HG03558 (cell line): ENCODE measurements around the gene RGPD8.
"Not testable (repeated sequence)": the region's sequence is repeated elsewhere in the genome, so short reads cannot be mapped to it uniquely, and the experiment has no call there.

Experiments used
- ATAC-seq: cut with Tn5 transposase; IDR thresholded peaks from one replicate; pipeline ENCODE4 v1.9.1; 2021; ENCODE audit warnings: moderate number of reproducible peaks; ENCODE audit not compliant: unreplicated experiment; ENCODE audit errors: extremely low read depth

The RGPD8 gene

DNA sequence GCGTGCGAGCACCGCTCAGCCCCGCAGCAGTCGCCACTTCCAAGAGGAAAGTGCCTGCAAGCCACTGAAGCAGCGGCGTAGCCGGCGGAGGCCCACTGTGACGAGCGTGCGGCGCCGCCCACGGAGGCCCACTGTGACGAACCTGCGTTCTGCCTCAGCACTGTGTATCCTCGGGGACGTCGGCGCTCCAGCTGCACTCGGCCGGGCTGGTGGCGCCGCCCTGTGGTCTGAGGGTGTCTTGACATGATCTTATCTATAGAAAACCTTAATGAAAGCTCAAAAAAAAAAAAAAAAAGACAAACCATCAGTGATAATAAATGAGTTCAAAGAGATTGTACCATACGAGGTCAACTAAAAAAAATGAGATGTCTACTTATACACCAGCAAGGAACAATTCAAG lies at the start of gene RGPD8:
Gene RGPD8, minus strand, starts transcription at position 166 of the 400 bp plus-strand sequence. CDS start 192 bp downstream, outside the sequence.
- ATAC-seq: peak; percentile 89

DNA sequence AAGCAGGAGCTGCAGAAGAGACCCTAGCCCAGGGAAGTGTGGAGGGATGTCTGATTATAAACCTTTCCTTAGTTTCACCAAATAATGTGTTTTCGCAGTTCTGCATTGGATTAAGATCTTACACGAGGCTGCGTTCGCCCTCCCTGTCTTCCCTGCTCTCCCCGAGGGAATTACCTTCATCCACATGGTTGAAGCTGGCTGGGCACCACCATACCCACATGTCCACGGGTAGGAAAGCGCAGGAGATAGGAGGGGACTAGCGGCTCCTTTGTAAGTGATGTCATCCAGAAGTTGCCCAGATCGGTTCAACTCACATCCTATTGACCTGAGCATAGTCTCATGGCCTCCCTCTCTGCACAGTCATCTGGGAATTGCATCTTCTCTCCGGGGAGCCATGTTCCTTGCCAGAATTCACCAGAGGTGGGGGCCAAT lies 49.6 kb upstream of the RGPD8 start:
- no peak for ATAC-seq

DNA sequence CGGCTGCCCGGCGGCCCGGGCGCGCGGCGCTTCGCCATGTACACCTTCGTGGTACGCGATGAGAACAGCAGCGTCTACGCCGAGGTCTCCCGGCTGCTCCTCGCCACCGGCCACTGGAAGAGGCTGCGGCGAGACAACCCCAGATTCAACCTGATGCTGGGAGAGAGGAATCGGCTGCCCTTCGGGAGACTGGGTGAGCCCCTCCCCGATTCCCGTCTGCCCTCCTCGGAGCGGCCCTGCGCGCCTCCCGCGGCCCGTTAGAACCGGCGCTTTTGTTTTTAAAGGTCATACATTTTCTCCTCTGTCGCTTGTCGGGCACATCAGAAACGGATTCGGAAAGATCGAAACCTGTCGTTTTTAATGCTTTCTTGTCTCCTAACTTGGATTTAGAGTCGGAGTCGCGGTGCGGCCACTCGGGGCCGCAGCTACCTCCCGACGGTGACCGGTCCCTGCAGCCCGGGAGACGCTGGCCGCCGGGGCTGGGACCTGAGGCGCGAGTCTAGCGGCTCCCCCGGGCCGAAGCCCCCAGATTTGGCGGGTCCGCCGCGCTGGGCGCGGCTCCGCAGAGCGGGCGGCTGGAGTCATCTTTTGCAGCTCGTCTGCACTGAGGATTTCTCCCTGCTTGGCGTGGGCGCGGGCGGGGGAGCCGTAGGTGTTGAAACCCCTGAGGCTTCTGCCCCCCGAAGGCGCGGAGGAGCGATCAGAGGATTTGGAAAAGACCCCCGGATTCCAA lies 49.0 kb upstream of the RGPD8 start:
- ATAC-seq: no peak

DNA sequence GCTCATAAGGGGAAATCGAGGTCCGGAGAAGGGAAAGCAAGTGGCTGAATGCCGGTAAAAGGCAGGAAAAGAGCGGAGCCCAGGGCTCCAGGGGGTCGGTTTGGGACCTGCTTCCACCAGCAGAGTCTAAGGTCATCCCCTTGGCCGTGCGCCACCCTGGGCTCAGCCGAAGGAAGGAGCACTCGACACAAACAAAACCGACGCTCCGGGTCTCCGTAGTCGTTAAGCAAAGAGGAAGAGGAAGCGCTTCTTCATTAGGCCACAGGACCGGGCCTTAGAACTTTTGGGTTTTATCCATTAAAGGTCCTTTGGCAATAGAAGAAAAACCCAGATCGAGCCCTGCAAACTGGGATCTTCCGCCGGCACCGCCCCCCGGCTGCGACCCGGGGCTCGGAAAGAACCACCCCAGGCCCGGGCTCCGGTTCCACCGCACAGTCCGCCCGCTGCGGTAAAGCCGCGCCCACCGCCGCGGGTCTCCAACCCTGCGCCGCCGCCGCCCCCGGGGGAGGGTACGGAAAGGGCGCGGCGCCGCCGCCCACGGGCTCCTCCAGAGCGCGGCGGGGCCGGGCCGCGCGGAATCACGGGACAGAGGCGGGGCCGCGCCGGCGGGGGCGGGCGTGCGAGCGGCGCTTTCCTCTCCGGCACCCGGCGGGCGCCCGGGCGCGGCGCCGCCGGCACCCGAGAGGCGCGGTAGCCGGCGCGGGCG lies 48.2 kb upstream of the RGPD8 start, which contains the start of gene TTL:
Gene TTL, plus strand, starts transcription at position 629 of the 706 bp plus-strand sequence. CDS start 189 bp downstream, outside the sequence.
- ATAC-seq: peak; percentile 45

DNA sequence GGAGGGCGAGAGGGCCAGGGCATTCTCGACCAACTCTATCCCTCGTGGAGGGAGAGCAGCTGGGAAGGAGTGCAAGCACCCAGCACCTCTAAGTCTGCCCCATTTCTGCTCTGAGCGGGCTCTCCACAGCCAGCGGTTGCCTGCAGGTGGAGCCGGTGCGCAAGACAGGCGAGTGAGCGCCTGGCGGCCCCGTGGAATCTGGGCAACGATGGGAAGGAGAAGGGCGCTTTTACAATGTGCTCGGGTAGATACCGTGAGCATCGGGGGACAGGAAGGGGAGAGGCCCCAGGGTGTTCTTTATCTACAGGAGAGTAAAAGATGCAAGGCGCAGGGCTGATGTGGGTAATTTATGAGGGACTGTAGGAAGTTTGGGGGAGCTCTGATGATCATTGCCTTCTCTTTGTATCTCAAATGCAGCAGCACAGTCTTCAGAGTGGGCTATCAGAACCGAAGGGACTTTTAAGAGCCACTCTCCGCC lies 47.6 kb upstream of the RGPD8 start:
- peak; percentile 42 for ATAC-seq

DNA sequence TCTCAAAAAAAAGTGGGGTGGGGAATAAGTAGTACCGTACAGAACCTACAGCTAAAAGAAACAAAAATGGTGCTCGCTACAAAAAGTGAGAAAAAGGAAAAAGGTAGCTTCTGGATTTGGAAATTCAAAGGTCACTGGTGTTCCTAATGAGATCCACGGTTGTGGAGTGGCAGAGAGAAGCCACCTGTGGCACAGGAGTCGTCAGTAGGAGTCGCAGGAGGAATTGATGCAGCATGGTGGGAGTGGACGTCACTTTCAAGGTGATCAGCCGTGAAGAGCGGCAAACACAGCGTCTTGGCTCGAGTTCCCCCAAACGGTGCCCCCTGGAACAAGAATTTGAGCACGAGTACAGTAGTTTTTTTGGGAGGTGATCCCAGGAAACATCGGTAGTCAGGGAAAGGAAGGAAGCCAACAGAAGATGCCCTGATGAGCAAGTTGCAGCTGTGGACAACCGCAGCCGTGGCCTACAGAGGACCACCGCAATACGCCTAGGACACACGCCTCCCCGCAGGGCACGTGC lies 47.1 kb upstream of the RGPD8 start:
- ATAC-seq: no peak

DNA sequence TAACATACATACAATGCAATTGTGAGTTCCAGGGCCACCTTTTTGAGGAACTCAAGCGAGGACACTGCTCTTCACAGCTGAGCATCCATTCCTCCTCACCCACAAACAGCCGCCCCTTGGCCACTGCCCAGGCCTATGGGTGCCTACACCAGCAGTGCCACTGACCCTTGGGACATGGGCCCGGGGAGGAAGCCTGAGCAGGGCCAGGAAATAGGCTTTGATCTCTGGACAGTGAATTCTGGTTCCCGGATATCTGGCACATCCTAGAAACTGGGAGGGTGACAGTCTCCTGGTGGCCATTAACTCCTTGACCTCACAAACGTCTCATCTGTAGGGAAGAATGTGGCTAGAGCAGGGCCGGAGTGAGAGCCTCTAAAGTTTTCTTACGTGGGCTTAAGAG lies 43.0 kb upstream of the RGPD8 start:
- no peak for ATAC-seq

DNA sequence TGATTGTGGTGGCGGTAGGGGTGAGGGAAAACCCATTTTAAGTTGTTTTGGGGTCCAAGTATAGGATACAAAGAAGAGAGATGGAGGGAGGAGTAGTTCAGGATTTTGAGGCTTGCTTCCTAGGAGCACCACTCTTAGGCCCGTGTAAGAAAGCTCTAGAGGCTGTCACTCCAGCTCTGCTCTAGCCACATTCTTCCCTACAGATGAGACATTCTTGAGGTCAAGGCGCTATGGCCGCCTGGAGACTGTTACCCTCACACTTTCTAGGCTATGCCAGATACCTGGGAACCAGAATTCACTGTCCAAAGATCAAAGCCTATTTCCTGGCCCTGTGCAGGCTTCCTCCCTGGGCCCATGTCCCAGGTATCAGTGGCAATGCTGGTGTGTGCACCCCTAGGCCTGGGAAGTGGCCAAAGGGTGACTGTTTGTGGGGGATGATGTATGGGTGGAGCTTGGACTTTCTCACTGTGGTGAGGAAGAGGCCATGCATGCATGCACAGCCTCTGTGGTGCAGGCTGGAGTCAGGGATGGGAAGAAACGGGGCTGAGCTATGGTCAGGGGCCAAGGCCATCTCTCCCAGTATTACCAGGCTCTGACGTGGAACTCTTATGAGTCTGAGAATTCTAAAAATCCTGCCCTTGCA lies 41.5 kb upstream of the RGPD8 start:
- ATAC-seq: no peak

DNA sequence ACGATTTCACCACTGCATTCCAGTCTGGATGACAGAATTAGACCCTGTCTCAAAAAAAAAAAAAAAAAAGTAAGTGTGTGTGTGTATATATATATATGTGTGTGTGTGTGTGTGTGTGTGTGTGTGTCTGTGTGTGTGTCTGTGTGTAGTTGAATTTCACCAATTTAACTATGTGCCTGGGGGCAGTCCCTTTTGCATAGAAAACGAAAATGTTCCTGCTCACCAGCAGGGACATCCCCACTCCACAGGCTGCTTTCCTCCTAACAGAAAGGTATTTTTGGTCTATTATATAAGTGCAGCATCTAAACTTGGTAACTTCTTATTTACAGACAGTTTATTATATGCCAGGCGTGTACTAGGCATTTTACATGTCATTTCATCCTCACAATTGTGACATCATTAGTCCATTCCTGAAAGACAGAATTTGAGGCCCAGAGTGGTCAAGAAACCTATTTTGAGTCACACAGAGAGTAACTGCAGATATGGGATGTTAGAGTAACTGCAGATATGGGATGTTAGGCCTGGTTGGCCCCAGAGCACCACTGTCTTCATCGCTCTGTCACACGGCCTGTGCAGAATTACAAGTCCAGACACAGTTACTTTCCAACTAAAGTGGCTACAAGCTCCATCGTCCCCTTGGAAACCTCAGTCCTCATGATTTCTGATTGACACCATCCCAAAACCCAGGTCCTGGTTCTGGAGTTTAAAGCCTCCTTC lies 39.3 kb upstream of the RGPD8 start:
- no peak for ATAC-seq

DNA sequence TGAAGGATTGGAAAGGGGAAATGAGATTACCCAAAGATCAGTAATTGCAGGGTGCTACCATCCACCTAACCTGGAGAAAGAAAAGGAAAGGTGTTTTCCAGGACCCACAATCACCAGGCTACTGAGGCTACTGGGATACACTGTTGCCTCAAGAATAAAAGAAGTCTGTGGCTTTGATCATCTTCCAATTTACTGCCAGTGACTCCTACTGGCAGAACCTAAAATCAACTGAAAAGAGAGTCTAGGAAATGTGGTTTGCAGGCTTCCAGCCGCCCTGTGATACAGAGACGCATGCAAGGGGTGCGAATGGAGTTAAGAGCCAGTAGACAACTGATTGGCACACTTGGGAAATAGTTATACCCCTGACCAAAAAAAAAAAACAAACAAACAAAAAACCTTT lies 31.9 kb upstream of the RGPD8 start:
- no peak for ATAC-seq

DNA sequence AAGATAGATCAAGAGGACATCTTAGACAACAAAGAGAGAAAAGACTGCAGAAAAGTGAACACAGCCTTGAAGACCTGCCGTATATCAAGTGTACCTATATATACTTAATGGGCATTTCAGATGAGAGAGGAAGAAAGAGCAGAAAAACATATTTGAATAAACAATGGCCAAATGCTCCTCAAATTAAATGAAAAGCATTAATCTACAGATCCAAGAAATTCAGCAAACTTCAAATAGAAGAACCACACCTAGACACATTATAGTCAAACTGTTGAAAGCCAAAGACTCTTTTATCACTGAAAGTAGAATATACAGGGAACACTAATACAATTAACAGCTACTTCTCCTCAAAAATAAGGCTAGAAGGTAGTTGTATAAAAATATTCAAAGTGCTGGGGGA lies 29.8 kb upstream of the RGPD8 start:
- ATAC-seq: no peak

DNA sequence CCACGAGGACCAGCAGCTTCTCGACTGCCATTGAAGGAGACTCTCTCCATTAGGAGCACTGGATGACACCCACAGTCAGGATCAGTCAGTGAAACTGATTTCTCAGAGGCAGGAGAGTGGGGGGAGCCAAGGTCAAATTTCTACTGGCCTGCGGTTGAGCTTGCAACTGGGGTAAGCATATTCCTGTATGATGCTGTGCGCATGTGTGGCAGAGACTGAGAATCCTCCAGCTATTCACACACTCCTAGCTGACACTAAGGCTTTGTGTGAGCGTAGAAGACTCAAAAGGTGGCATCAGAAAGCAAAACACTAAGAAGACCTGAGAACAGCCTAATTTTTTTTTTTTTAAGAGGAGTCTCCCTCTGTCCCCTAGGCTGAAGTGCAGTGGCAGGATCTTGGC lies 28.7 kb upstream of the RGPD8 start:
- ATAC-seq: no peak

DNA sequence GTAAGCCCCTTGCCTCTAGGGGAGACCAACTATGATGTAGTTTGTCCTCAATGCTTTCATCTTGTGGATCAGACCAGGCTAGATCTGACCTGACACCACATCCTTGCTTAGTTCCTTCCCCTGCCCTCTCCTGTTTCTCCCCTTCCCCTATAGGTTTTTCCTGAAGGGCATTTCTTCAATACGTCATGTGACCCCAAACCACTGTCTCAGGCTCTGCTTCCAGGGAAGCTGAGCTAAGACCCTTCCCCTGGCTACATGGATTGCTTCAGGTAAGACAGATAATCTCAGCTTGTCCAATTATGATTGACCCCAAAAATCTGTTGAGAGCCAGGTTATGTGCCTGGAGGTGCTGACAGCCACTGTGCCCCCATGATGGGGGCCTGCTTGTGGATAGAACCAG lies 25.9 kb upstream of the RGPD8 start:
- ATAC-seq: no peak

DNA sequence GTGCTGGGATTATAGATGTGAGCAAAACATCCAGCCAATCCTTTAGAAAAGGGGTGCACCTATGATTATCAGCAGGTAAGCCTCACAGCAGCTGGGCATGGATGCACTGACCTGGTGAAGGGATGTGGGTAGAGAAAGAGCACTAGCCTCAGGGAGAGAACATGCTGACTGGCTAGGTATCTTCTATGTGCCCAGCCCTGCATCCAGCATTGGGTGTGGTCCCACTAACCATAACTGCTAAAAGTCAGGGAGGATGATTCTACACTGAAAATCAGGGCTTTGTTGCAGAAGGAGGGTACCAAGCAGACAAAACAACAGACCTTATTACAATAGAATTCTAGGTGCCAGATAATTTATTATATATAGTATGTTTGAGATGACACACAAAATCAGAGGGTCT lies 21.1 kb upstream of the RGPD8 start:
- no peak for ATAC-seq

DNA sequence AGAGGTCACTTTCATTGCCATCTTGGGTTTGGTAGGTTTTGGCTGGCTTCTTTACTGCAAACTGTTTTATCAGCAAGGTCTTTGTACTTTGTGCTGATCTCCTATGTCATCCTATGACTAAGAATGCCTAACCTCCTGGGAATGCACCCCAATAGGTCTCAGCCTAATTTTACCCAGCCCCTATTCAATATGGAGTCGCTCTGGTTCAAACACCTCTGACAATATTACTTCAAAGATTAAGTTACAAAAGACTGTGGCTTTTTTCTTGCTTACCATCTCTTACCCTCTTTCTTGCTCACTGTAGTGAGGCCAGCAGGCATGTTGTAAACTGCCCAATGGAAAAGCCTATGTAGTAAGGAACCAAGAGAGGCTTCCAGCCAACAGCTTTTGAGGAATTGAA lies 17.9 kb upstream of the RGPD8 start:
- ATAC-seq: no peak

DNA sequence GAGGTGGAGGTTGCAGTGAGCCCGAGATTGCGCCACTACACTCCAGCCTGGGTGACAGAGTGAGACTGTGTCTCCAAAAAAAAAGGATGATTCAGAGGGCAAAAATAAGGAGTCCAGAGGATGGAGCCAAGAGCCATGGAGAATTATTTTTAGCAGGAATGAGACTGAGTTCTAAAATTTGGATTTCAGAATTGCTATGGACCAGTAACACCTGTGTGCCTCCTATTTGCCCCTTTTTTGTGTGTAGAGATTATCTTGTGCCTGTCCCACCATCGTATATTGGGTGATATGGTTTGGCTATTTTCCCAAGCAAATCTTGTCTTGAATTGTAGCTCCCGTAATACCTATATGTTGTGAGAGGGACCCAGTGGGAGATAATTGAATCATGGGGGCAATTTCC lies 16.4 kb upstream of the RGPD8 start:
- ATAC-seq: no peak

DNA sequence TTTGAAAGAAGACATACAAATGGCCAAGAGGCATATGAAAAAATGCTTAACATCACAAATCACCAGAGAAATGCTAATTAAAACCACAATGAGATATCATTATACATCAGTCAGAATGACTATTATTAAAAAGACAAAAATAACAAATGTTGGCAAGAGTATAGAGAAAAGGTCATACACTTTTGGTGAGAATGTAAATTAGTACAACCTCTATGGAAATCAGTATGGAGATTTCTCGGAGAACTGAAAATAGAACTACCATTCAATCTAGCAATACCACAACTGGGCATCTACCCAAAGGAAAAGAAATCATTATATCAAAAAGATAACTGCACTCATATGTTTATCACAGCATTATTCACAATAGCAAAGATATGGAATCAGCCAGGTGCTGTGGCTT lies 10.8 kb upstream of the RGPD8 start:
- ATAC-seq: not testable (repeated sequence)

DNA sequence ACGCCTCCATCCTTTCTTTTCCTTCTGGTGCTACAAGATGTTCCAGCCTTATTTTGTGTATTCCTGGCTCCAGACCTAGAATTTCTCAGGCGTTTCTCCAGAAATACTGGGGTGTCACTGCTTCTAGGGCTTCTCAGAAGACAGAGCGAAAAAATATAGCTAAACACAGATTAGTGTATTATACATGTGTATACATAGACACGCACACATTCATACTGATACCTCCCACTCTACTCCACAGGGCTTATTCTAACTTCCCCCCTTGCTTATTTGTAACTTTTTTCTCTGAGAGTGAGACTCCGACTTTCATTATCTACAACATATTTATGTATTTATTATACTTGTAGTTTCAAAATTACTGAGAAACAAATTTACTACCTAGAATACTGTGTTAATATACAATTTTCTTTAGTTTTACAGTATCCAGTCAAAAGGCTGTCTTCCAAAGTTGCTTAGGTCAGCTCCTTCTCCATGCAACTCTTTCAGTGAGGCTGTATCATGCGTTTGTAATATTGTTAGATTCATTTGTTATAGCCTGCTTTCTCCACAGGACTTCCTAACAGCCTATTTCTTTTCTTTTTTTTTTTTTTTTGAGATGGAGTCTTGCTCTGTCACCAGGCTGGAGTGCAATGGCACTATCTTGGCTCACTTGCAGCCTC lies 5.3 kb upstream of the RGPD8 start:
- ATAC-seq: not testable (repeated sequence)

DNA sequence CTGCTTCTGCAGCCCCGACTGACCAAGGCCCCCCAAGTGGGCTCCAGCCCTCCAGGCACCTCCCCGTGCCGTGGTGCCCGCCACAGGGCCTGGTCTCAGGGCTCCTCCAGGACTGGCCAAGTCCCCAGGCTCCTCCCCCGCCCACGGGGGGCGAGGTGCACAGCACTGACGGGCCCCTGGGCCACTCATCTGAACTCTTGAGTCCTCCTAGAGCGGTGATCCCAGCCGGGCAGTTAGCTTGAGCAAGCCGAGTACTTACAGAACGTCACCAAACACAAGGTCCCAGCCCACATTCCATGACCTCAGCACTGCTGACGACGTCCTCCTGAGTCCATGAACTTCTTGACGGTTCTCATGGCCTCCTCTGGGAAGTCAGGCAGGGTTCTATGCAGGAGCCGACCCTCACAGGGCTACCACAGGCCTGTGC lies 4.0 kb upstream of the RGPD8 start:
- not testable (repeated sequence) for ATAC-seq

DNA sequence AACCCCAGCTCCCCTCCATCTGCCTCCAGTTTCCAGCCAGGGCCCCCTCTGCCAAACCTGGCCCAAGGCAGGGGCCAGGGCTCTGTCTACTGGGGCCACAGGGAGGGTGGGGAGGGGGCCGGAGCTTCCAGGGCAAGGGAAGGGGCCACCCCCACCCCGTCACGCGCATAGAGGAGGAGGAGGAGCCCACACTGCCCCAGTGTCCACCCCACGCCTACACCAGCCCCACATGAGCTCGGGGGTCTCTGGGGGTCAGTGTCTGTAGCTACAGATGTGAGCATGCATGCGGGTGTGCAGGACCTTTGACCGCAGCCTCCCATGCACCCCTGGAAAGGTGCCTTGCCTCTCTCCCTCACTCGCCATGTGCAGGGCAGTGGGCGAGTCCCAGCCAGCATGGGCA lies 3.5 kb upstream of the RGPD8 start:
- ATAC-seq: not testable (repeated sequence)
